Measurements from ENCODE around the gene ELMOD3.
"Not testable (repeated sequence)": the region's sequence is repeated elsewhere in the genome, so short reads cannot be mapped to it uniquely, and the experiment has no call there.

The ELMOD3 gene

DNA sequence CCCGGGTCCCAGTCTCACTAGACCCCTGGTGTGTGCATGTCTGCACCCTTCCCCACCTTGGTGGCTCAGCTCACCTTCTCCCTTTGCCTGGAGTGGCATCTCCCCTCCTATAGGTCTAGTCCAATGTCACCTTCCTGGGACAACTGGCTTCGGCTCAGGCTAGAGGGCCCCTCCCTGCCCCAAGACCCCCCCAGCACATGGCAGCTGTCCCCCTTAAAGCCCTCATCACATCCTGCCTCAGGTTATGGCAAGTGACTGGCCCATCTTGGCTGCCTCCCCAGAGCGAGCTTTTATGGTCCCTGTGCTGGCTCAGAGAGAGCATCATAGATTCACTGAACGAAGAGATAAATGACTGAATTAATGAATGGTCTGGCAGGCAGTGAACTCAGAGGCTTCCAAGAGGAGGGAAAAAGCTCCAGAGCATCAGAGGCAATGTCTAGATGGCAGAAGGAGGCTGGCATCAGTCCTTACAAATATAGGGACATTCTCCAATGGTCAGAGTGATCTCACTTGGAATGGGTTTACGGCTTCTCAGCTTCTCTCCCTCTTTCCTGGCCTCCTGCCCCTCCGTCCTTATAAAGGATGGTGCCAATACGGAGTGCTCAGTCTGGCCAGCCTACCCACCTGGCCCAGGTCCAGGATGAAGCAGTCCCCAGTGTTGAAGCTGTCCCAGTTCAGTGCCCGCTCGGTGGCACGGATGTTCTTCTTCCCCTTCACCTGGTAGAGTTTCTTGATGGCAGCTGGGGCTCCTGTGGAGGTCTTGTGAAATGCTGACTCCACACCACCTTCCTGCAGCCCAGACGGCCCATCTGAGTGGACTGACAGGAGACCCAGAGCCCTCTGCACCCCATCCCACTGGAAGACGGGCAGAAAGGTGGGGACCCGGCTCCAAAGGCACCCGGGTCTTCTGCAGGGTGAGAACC lies 46.2 kb downstream of the ELMOD3 start:
- no peak overlapping the region for H3K4me3 ChIP-seq (ENCODE audit: low read length)
- H3K9ac ChIP-seq (ENCODE audit: low read length) = peak overlapping the region; percentile 21
- no peak overlapping the region for H3K27ac ChIP-seq (ENCODE audit: low read depth, low read length)
- peaks cover 14% of the 10 kb centered on the region for H3K4me1 ChIP-seq (ENCODE audit: control insufficient read depth, insufficient read depth, low read length)
- peaks cover 4% of the 10 kb centered on the region for H3K36me3 ChIP-seq (ENCODE audit: control insufficient read depth, insufficient read depth, low read length)
- H3K27me3 ChIP-seq (ENCODE audit: control insufficient read depth, insufficient read depth, low read length) = no peaks in the 10 kb centered on the region

DNA sequence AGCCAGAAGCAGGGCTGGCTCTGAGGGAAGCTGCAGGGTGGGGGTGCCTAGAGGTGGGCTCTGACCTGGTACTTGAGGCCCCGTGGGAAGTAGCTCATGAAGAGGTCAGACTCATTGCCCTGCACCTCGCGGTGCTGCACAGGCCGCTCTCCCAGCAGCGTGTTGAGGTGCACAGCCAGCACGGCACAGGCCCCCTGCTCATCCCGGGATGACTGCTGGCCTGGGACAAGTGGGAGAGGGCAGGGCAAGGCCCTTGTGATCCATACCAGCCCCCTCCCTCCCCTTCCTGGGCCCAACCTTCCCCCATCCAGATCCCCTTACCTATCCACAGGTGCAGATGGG lies 46.9 kb downstream of the ELMOD3 start:
- H3K9ac ChIP-seq (ENCODE audit: low read length) = no peak overlapping the region
- H3K27ac ChIP-seq (ENCODE audit: low read depth, low read length) = no peak overlapping the region
- peaks cover 4% of the 10 kb centered on the region for H3K36me3 ChIP-seq (ENCODE audit: control insufficient read depth, insufficient read depth, low read length)
- peaks cover 11% of the 10 kb centered on the region for H3K4me1 ChIP-seq (ENCODE audit: control insufficient read depth, insufficient read depth, low read length)
- no peaks in the 10 kb centered on the region for H3K27me3 ChIP-seq (ENCODE audit: control insufficient read depth, insufficient read depth, low read length)
- H3K4me3 ChIP-seq (ENCODE audit: low read length) = no peak overlapping the region

- H3K27ac ChIP-seq (ENCODE audit: low read depth, low read length) = no peak overlapping the region
- H3K4me3 ChIP-seq (ENCODE audit: low read length) = no peak overlapping the region
- H3K9ac ChIP-seq (ENCODE audit: low read length) = no peak overlapping the region
- H3K27me3 ChIP-seq (ENCODE audit: control insufficient read depth, insufficient read depth, low read length) = no peaks in the 10 kb centered on the region
- peaks cover 4% of the 10 kb centered on the region for H3K36me3 ChIP-seq (ENCODE audit: control insufficient read depth, insufficient read depth, low read length)
- H3K4me1 ChIP-seq (ENCODE audit: control insufficient read depth, insufficient read depth, low read length) = peaks cover 7% of the 10 kb centered on the region
Measured at GRCh38 chr2:85401844-85402243, 47.3 kb downstream of the ELMOD3 start.

GRCh38 chr2:85405201-85406059 lies 50.9 kb downstream of the ELMOD3 start:
- Histone ChIP-seq H3K27me3 (ENCODE audit: control insufficient read depth, insufficient read depth, low read length) (no peaks in the 10 kb centered on the region), H3K4me3 (ENCODE audit: low read length) (no peak overlapping the region), H3K4me1 (ENCODE audit: control insufficient read depth, insufficient read depth, low read length) (peaks cover 3% of the 10 kb centered on the region), H3K27ac (ENCODE audit: low read depth, low read length) (no peak overlapping the region), H3K9ac (ENCODE audit: low read length) (no peak overlapping the region), H3K36me3 (ENCODE audit: control insufficient read depth, insufficient read depth, low read length) (peaks cover 4% of the 10 kb centered on the region)

DNA sequence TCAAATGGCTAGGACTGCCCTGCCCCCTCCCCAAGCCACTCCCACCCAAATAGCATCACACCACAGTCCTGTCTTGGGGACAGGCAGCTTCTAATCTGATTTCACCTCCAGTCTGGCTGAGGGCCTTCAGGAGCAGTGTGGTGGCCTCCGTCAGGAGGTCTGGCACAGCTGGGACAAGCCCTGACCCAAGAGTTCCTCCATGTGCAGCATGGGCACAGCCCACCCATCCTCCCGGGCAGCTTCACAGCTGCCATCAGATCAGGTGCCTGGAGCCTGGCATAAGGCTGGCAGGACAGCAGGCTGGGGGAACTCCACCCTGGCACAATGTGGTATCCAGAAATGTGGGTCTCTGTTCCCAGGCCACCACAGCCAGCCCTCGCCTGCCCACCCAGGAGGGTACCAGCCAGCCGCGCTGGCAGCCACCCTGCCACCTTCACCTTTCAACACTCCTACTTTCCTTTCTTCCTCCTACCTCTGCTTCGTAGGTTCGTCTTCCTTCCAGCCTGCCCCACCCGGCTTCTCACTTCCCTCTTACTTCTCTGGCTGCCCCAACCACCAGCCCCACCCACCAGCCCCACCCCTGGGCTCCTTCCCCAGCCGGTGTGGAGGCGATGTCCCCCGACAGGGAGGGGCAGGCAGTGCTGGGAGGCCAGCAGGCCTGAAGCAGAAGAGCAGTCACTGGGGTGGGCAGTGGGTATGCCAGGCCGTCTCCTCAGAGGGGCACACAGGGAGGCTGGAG lies 55.4 kb downstream of the ELMOD3 start, which contains the start of gene CAPG:
CAPG (minus strand) TSS at position 522 of the 739 bp plus-strand sequence. CDS start 8,221 bp downstream, outside the sequence.
- peak within 1 kb of the TSS; percentile 10 for H3K9ac ChIP-seq (ENCODE audit: low read length)
- no peaks in the 10 kb centered on the region for H3K27me3 ChIP-seq (ENCODE audit: control insufficient read depth, insufficient read depth, low read length)
- no peak within 1 kb of the TSS for H3K27ac ChIP-seq (ENCODE audit: low read depth, low read length)
- peak within 1 kb of the TSS; percentile 49 for H3K4me3 ChIP-seq (ENCODE audit: low read length)
- no peaks in the 10 kb centered on the region for H3K4me1 ChIP-seq (ENCODE audit: control insufficient read depth, insufficient read depth, low read length)
- H3K36me3 ChIP-seq (ENCODE audit: control insufficient read depth, insufficient read depth, low read length) = no peaks in the 10 kb centered on the region

GRCh38 chr2:85410584-85411404 lies 56.2 kb downstream of the ELMOD3 start:
- Histone ChIP-seq H3K4me3 (ENCODE audit: low read length) (no peak overlapping the region), H3K4me1 (ENCODE audit: control insufficient read depth, insufficient read depth, low read length) (no peaks in the 10 kb centered on the region), H3K36me3 (ENCODE audit: control insufficient read depth, insufficient read depth, low read length) (no peaks in the 10 kb centered on the region), H3K27ac (ENCODE audit: low read depth, low read length) (no peak overlapping the region), H3K9ac (ENCODE audit: low read length) (no peak overlapping the region), H3K27me3 (ENCODE audit: control insufficient read depth, insufficient read depth, low read length) (no peaks in the 10 kb centered on the region)

GRCh38 chr2:85411405-85411748 lies 56.8 kb downstream of the ELMOD3 start:
- Histone ChIP-seq H3K4me1 (ENCODE audit: control insufficient read depth, insufficient read depth, low read length) (no peaks in the 10 kb centered on the region), H3K36me3 (ENCODE audit: control insufficient read depth, insufficient read depth, low read length) (no peaks in the 10 kb centered on the region), H3K9ac (ENCODE audit: low read length) (no peak overlapping the region), H3K27ac (ENCODE audit: low read depth, low read length) (no peak overlapping the region), H3K27me3 (ENCODE audit: control insufficient read depth, insufficient read depth, low read length) (no peaks in the 10 kb centered on the region), H3K4me3 (ENCODE audit: low read length) (no peak overlapping the region)

DNA sequence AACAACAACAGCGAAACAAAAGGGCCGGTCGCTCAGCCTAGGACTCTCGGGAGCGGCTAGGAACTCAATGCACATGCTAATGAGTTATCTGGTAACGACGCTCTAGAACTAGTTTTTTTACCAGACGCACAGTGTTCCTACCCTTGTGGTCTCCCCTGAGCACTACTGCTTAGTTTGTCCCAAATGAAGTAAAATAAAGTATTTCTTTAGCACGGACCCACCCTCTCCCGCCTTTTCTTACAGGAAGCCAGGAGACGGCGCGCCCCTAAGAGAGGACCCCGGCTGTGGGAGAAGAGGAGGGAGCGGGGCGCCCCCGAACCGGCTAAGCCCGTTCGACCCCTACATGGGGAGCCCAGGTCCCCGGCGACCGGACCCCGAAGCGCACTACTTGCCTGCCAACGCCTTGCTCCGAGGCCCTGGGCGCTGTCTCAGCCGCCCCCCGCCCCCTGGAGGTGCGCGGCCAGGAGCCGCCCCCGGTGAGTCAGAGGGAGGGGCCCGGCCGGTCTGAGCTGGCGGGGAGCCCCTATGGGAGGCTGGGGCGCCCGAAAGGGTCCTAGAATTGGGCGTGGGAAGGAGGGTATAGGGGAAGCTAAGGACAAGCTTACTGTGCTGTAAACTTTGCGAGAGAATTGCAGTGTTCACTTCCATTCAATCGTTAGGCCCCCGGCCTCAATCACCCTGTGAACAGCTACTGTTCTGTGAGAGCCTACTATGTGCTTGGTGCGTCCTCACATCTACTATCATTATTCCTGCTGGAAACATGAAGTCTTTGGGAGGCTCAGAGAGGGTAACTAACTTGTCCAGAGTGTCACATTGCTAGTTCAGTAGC lies 59.2 kb downstream of the ELMOD3 start:
- Histone ChIP-seq H3K36me3 (ENCODE audit: control insufficient read depth, insufficient read depth, low read length) (no peaks in the 10 kb centered on the region), H3K4me1 (ENCODE audit: control insufficient read depth, insufficient read depth, low read length) (peaks cover 4% of the 10 kb centered on the region), H3K27me3 (ENCODE audit: control insufficient read depth, insufficient read depth, low read length) (no peaks in the 10 kb centered on the region), H3K4me3 (ENCODE audit: low read length) (peak overlapping the region; percentile 62), H3K27ac (ENCODE audit: low read depth, low read length) (peak overlapping the region; percentile 21), H3K9ac (ENCODE audit: low read length) (no peak overlapping the region)

GRCh38 chr2:85414421-85414759 lies 59.8 kb downstream of the ELMOD3 start:
- H3K4me1 ChIP-seq (ENCODE audit: control insufficient read depth, insufficient read depth, low read length); H3K27me3 ChIP-seq (ENCODE audit: control insufficient read depth, insufficient read depth, low read length); H3K9ac ChIP-seq (ENCODE audit: low read length); H3K36me3 ChIP-seq (ENCODE audit: control insufficient read depth, insufficient read depth, low read length): not testable (repeated sequence)
- H3K27ac ChIP-seq (ENCODE audit: low read depth, low read length) = peak overlapping the region; percentile 21
- H3K4me3 ChIP-seq (ENCODE audit: low read length) = peak overlapping the region; percentile 62

DNA sequence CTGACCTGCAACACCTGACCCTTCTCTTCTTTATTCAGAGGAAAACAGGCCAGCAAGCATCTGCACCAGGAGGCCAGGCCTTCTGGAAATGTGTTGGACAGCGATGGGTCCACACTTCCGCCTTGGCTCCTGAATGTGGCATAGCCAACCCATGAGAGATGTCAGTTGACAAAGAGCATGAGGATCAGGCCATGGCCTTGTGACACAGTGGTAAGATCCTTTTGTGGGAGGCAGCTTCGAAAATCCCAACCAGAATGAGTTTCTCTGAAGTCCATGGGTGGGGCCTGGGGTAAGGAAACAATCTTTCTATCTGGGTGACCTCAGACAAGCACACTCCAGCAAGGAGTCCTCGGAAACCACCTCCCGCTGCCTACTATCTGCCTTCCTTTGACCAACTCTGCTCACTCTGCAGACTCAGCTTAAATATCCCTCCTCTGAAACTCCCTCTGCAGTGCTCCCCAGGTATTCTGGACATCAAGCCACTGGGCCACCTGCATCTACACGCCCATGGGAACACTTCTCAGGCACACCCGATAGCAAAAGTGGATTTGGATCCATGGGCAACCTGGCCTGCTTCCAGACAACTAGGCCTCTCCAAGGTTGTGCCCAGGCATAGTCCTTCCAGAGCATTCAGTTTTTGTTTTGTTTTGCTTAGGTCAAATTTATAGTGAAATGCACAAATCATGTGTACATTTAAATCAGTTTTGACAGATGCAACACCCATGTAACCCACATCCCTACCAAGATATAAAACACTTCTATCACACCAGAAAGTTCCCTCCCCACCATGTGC lies 60.4 kb downstream of the ELMOD3 start:
- Histone ChIP-seq H3K9ac (ENCODE audit: low read length) (no peak overlapping the region), H3K27ac (ENCODE audit: low read depth, low read length) (no peak overlapping the region), H3K36me3 (ENCODE audit: control insufficient read depth, insufficient read depth, low read length) (no peaks in the 10 kb centered on the region), H3K4me3 (ENCODE audit: low read length) (no peak overlapping the region), H3K27me3 (ENCODE audit: control insufficient read depth, insufficient read depth, low read length) (no peaks in the 10 kb centered on the region), H3K4me1 (ENCODE audit: control insufficient read depth, insufficient read depth, low read length) (peaks cover 9% of the 10 kb centered on the region)
